ENCODE data around the gene CACNA1B. TPM values are rescaled to one million over a fixed set of nuclear protein-coding genes. Genes with fewer than 3 reads are reported as not detected.
A peak's percentile ranks its signal among the peaks of the same experiment; 100 is the strongest.

The CACNA1B gene
- total RNA-seq, 2 experiments from 2014 or later: 0.05 TPM

- no peak for DNase-seq
- H3K27ac Mint-ChIP-seq: no peak overlapping the region
- no peaks in the 10 kb centered on the region for H3K36me3 Mint-ChIP-seq (ENCODE audit: low read depth)
- H3K27me3 Mint-ChIP-seq (ENCODE audit: low read depth): no peaks in the 10 kb centered on the region
- intact Hi-C loops (cut with micrococcal nuclease): no loop called here
- no peaks in the 10 kb centered on the region for H3K9me3 Mint-ChIP-seq
- CTCF ChIA-PET: interaction anchor here (0.7 kb wide), 1 partner anchor 240 kb away, joined by 4 read pairs; no protein-coding TSS in a partner anchor
- H3K4me1 Mint-ChIP-seq (ENCODE audit: low read depth): no peaks in the 10 kb centered on the region
- no peak overlapping the region for H3K4me3 Mint-ChIP-seq
Observed at GRCh38 chr9:138094028-138094427, 216.4 kb downstream of the CACNA1B start.

GRCh38 chr9:138095813-138096518 is 218.4 kb downstream of the CACNA1B start:
- Mint-ChIP-seq H3K27ac (no peak overlapping the region), H3K27me3 (ENCODE audit: low read depth) (no peaks in the 10 kb centered on the region), H3K4me1 (ENCODE audit: low read depth) (no peaks in the 10 kb centered on the region), H3K4me3 (no peak overlapping the region), H3K36me3 (ENCODE audit: low read depth) (no peaks in the 10 kb centered on the region), H3K9me3 (no peaks in the 10 kb centered on the region)
- CTCF ChIA-PET: no interaction called here
- intact Hi-C loops (cut with micrococcal nuclease): no loop called here
- no peak for DNase-seq

DNA sequence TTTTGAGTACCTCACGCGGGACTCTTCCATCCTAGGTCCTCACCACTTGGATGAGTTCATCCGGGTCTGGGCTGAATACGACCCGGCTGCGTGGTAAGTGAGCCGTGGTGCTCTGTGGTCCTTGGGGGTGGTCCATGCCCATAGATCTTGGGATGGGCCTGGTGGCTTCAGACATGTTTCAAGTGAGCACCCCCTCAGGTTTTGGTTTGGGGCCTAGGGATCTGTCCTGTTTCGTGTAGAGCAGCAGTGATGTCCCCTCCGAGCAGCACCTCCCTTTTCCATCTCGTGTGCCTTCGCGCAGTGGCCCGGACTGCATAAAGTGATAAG is 218.9 kb downstream of the CACNA1B start:
- no peak overlapping the region for H3K27ac Mint-ChIP-seq
- H3K4me3 Mint-ChIP-seq: no peak overlapping the region
- intact Hi-C loops (cut with micrococcal nuclease): no loop called here
- no peaks in the 10 kb centered on the region for H3K4me1 Mint-ChIP-seq (ENCODE audit: low read depth)
- no peaks in the 10 kb centered on the region for H3K27me3 Mint-ChIP-seq (ENCODE audit: low read depth)
- H3K9me3 Mint-ChIP-seq: no peaks in the 10 kb centered on the region
- DNase-seq: no peak
- H3K36me3 Mint-ChIP-seq (ENCODE audit: low read depth): no peaks in the 10 kb centered on the region
- CTCF ChIA-PET: interaction anchor here (0.6 kb wide), 1 partner anchor 11 kb away, joined by 5 read pairs; no protein-coding TSS in a partner anchor

GRCh38 chr9:138097501-138097991 is 220.0 kb downstream of the CACNA1B start:
- DNase-seq: no peak
- intact Hi-C loops (cut with micrococcal nuclease): no loop called here
- H3K36me3 Mint-ChIP-seq (ENCODE audit: low read depth): no peaks in the 10 kb centered on the region

GRCh38 chr9:138098116-138098907 is 220.7 kb downstream of the CACNA1B start:
- no peak overlapping the region for H3K27ac Mint-ChIP-seq
- intact Hi-C loops (cut with micrococcal nuclease): no loop called here
- no peaks in the 10 kb centered on the region for H3K4me1 Mint-ChIP-seq (ENCODE audit: low read depth)
- CTCF ChIA-PET: no interaction called here
- H3K36me3 Mint-ChIP-seq (ENCODE audit: low read depth): no peaks in the 10 kb centered on the region
- no peaks in the 10 kb centered on the region for H3K27me3 Mint-ChIP-seq (ENCODE audit: low read depth)
- H3K4me3 Mint-ChIP-seq: no peak overlapping the region
- DNase-seq: no peak
- no peaks in the 10 kb centered on the region for H3K9me3 Mint-ChIP-seq

More at GRCh38 chr9:138097501-138097991, 220.0 kb downstream of the CACNA1B start:
- H3K27me3 Mint-ChIP-seq (ENCODE audit: low read depth): no peaks in the 10 kb centered on the region
- no peak overlapping the region for H3K27ac Mint-ChIP-seq
- no peaks in the 10 kb centered on the region for H3K9me3 Mint-ChIP-seq
- H3K4me3 Mint-ChIP-seq: no peak overlapping the region
- H3K4me1 Mint-ChIP-seq (ENCODE audit: low read depth): no peaks in the 10 kb centered on the region
- CTCF ChIA-PET: no interaction called here

- Mint-ChIP-seq H3K27me3 (ENCODE audit: low read depth) (no peaks in the 10 kb centered on the region), H3K36me3 (ENCODE audit: low read depth) (no peaks in the 10 kb centered on the region), H3K4me3 (no peak overlapping the region), H3K4me1 (ENCODE audit: low read depth) (no peaks in the 10 kb centered on the region), H3K27ac (no peak overlapping the region), H3K9me3 (no peaks in the 10 kb centered on the region)
- CTCF ChIA-PET: no interaction called here
- intact Hi-C loops (cut with micrococcal nuclease): no loop called here
- no peak for DNase-seq
Observed at GRCh38 chr9:138098908-138099791, 221.6 kb downstream of the CACNA1B start.

DNA sequence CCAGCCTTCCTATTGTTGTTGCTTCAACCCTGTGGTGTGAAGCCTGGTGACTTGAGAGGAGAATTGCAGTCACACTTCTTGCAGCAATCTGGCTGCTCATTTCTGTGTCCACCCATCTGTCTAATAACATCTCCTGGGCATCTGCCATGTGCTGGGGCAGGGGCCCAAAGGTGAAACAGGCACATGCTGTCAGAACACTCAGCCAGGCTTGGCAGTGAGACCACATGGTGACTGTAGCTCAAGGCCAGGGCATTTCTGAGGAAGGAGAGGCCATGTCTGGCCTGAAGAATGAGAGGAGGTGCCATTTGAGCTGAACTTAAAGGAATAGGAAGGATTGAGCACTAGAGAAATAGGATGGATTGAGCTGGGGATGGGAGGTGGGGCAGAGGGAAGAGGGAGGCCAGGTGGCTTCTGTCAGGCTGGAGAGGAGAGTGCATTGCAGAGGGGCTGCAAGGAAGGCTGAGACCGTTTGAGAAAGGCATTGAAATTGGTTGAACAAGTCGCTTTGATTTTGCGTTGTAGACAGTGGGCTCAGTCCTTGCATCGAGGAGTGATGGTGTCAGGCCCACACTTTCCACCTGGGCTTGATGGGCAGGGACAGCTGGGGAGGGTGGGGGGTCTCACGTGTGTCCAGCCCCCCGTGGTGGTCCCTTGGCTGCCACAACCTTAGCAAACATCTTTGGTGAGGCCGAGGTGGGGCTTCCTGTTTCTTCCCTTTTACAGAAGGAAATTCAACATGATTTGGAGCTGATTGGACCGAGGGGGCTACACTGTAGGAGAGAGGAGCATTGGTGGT is 222.4 kb downstream of the CACNA1B start:
- Mint-ChIP-seq H3K9me3 (no peaks in the 10 kb centered on the region), H3K4me3 (no peak overlapping the region), H3K27me3 (ENCODE audit: low read depth) (no peaks in the 10 kb centered on the region), H3K27ac (no peak overlapping the region), H3K36me3 (ENCODE audit: low read depth) (no peaks in the 10 kb centered on the region), H3K4me1 (ENCODE audit: low read depth) (no peaks in the 10 kb centered on the region)
- CTCF ChIA-PET: no interaction called here
- DNase-seq: no peak
- intact Hi-C loops (cut with micrococcal nuclease): no loop called here

DNA sequence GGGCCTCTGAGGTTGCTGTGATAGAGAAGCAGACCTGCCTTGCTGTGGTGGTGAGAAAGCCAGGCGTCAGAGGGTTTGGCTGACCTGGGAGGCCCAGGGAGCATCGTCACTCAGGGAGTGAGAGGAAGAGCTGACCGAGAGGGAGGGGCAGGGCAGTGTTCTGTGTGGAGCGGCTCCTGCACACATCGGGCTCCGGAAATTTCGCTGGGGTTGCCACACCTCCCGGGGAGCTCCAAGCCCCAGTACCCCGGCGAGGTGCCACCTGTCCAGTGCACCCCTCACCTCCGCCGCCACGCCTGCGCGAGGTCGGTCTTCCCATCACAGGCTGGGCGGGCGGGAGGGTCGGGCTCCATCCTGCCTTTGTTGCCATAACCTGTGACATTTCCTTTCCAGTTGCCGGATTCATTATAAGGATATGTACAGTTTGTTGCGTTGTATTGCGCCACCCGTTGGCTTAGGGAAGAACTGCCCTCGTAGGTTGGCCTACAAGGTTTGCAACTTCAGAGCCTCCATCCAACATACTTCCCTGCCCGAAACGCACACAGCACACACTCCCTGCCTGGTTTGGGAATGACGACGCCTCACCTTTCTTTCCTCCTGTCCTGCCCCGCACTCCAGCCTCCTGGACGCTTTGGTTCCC is 223.2 kb downstream of the CACNA1B start:
- CTCF ChIA-PET: interaction anchor here (0.6 kb wide), 1 partner anchor 428 kb away, joined by 3 read pairs; no protein-coding TSS in a partner anchor
- intact Hi-C loops (cut with micrococcal nuclease): no loop called here
- no peak overlapping the region for H3K27ac Mint-ChIP-seq
- peak; percentile 29 for DNase-seq
- no peaks in the 10 kb centered on the region for H3K36me3 Mint-ChIP-seq (ENCODE audit: low read depth)
- no peak overlapping the region for H3K4me3 Mint-ChIP-seq
- no peaks in the 10 kb centered on the region for H3K4me1 Mint-ChIP-seq (ENCODE audit: low read depth)
- no peaks in the 10 kb centered on the region for H3K27me3 Mint-ChIP-seq (ENCODE audit: low read depth)
- no peaks in the 10 kb centered on the region for H3K9me3 Mint-ChIP-seq

GRCh38 chr9:138101444-138102234 is 224.1 kb downstream of the CACNA1B start:
- intact Hi-C loops (cut with micrococcal nuclease): no loop called here
- no peak overlapping the region for H3K4me3 Mint-ChIP-seq
- no peak for DNase-seq
- H3K4me1 Mint-ChIP-seq (ENCODE audit: low read depth): no peaks in the 10 kb centered on the region
- no peak overlapping the region for H3K27ac Mint-ChIP-seq
- no peaks in the 10 kb centered on the region for H3K9me3 Mint-ChIP-seq
- CTCF ChIA-PET: no interaction called here
- H3K36me3 Mint-ChIP-seq (ENCODE audit: low read depth): no peaks in the 10 kb centered on the region
- no peaks in the 10 kb centered on the region for H3K27me3 Mint-ChIP-seq (ENCODE audit: low read depth)

- Mint-ChIP-seq H3K4me3 (no peak overlapping the region), H3K9me3 (no peaks in the 10 kb centered on the region), H3K27ac (no peak overlapping the region), H3K36me3 (ENCODE audit: low read depth) (no peaks in the 10 kb centered on the region), H3K27me3 (ENCODE audit: low read depth) (peaks cover 2% of the 10 kb centered on the region), H3K4me1 (ENCODE audit: low read depth) (no peaks in the 10 kb centered on the region)
- DNase-seq: no peak
- CTCF ChIA-PET: no interaction called here
- intact Hi-C loops (cut with micrococcal nuclease): no loop called here
Observed at GRCh38 chr9:138102246-138103051, 224.9 kb downstream of the CACNA1B start.
